HL-60 (cell line): Measurements from ENCODE around the gene ANKFY1.

ENCODE experiments used
- DNase-seq, 2 experiments: peaks; one replicate each; pipeline ENCODE4 v3.0.0-alpha.2; 2010 to 2020; ENCODE audit warnings: low read depth in 1 of 2, low spot score in 1 of 2
- H3K27ac ChIP-seq: fragments of 250-450 bp; sonication (Bioruptor Pico); replicated peaks from 2 replicates; pipeline ENCODE4 v1.5.1; 2020; ENCODE audit warnings: mild to moderate bottlenecking, moderate library complexity
- H3K27me3 ChIP-seq: fragments of 250-450 bp; sonication (Bioruptor Pico); 2 replicates; pipeline ENCODE4 v1.5.1; 2021; ENCODE audit warnings: mild to moderate bottlenecking, moderate library complexity; ENCODE audit not compliant: insufficient read depth, poor library complexity, severe bottlenecking
- H3K4me3 ChIP-seq: replicated peaks from 2 replicates; pipeline ENCODE4 v1.5.1; 2011; ENCODE audit warnings: mild to moderate bottlenecking, control low read depth, low read length; ENCODE audit not compliant: insufficient read depth
- CTCF ChIP-seq: IDR thresholded peaks from one replicate; pipeline ENCODE4 v1.5.1; 2011; ENCODE audit warnings: low read length, control low read depth, inconsistent platforms; ENCODE audit not compliant: insufficient read depth
- GABPA ChIP-seq: IDR thresholded peaks from 2 replicates; pipeline ENCODE4 v1.6.1; 2012; ENCODE audit warnings: low read depth
- POLR2AphosphoS5 ChIP-seq: IDR thresholded peaks from 2 replicates; pipeline ENCODE4 v1.6.1; 2012; ENCODE audit warnings: low read depth
- SPI1 ChIP-seq: IDR thresholded peaks from 2 replicates; pipeline ENCODE4 v1.6.1; 2012; ENCODE audit warnings: low read depth, mild to moderate bottlenecking, borderline replicate concordance
- TF ChIP-seq, protein P1 (sequence below): IDR thresholded peaks from 2 replicates; pipeline ENCODE4 v1.6.1; 2012; ENCODE audit warnings: low read depth; ENCODE audit not compliant: insufficient replicate concordance

ANKFY1 gene

GRCh38 chr17:4154201-4154600 lies 109.6 kb downstream of the ANKFY1 start:
- DNase-seq, result no peak
- Histone ChIP-seq H3K27me3 (no peaks in the 10 kb centered on the region), H3K27ac (no peak overlapping the region), H3K4me3 (no peak overlapping the region)
- no peak for TF ChIP-seq SPI1
- no peak for TF ChIP-seq POLR2AphosphoS5
- no peak for TF ChIP-seq CTCF
- TF ChIP-seq GABPA, result no peak
- TF ChIP-seq, protein P1, sequence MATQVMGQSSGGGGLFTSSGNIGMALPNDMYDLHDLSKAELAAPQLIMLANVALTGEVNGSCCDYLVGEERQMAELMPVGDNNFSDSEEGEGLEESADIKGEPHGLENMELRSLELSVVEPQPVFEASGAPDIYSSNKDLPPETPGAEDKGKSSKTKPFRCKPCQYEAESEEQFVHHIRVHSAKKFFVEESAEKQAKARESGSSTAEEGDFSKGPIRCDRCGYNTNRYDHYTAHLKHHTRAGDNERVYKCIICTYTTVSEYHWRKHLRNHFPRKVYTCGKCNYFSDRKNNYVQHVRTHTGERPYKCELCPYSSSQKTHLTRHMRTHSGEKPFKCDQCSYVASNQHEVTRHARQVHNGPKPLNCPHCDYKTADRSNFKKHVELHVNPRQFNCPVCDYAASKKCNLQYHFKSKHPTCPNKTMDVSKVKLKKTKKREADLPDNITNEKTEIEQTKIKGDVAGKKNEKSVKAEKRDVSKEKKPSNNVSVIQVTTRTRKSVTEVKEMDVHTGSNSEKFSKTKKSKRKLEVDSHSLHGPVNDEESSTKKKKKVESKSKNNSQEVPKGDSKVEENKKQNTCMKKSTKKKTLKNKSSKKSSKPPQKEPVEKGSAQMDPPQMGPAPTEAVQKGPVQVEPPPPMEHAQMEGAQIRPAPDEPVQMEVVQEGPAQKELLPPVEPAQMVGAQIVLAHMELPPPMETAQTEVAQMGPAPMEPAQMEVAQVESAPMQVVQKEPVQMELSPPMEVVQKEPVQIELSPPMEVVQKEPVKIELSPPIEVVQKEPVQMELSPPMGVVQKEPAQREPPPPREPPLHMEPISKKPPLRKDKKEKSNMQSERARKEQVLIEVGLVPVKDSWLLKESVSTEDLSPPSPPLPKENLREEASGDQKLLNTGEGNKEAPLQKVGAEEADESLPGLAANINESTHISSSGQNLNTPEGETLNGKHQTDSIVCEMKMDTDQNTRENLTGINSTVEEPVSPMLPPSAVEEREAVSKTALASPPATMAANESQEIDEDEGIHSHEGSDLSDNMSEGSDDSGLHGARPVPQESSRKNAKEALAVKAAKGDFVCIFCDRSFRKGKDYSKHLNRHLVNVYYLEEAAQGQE, result no peak

DNA sequence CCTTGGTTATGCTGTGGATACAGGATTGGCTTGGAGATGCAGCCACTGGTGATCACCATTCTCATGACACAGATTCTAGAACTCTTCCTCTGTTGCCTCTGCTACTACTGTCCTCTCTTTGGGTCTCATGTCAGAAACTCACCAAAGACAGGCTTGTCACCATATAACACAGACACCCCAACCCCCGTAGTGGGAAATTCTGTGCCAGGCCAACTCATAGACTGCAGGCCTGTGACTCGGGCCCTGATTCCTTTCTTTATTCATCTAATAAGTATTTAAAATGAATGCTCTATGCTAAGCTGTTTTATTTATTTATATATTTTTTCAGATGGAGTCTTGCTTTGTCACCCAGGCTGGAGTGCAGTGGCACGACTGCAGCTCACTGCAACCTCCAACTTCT lies 111.3 kb downstream of the ANKFY1 start:
- DNase-seq, result no peak
- H3K27me3 ChIP-seq, result no peaks in the 10 kb centered on the region
- no peak overlapping the region for H3K4me3 ChIP-seq
- TF ChIP-seq CTCF (no peak), SPI1 (no peak), POLR2AphosphoS5 (no peak), GABPA (no peak)
- TF ChIP-seq, protein P1, result no peak
- H3K27ac ChIP-seq, result no peak overlapping the region

- Histone ChIP-seq H3K4me3 (no peak overlapping the region), H3K27me3 (no peaks in the 10 kb centered on the region), H3K27ac (no peak overlapping the region)
- TF ChIP-seq GABPA (no peak), SPI1 (no peak), CTCF (no peak), POLR2AphosphoS5 (no peak)
- TF ChIP-seq, protein P1, result no peak
- DNase-seq, result peak in 1 of 2 experiments; percentile 88
Observed at GRCh38 chr17:4150096-4150495, 113.7 kb downstream of the ANKFY1 start.
